GM13977 (cell line): ENCODE measurements around the gene CHD5.

Experiments
- DNase-seq: peaks from one replicate; pipeline ENCODE4 v3.0.0; 2012; ENCODE audit warnings: low spot score
- CTCF ChIP-seq: IDR thresholded peaks from 2 replicates; pipeline ENCODE4 v1.5.1; 2012; ENCODE audit warnings: mild to moderate bottlenecking, control low read depth; ENCODE audit not compliant: insufficient read depth; ENCODE audit errors: extremely low read depth, missing control alignments
- in situ Hi-C: fragments of 300-500 bp; cut with MboI; formaldehyde crosslinking; loops from one replicate; pipeline ENCODE4 v1.12.0; 2022; ENCODE audit warnings: low sequenced_read_pairs, low pct_unique_long_range_greater_than_20kb, mixed read lengths, inconsistent platforms; ENCODE audit not compliant: unreplicated experiment

Gene CHD5

GRCh38 chr1:6197746-6198427 is 17.8 kb upstream of the CHD5 start:
- no peak for TF ChIP-seq CTCF
- in situ Hi-C loops, result no loop called here
- no peak for DNase-seq

- no peak for DNase-seq
- TF ChIP-seq CTCF, result no peak
- in situ Hi-C loops, result no loop called here
Measured at GRCh38 chr1:6191968-6192367, 11.8 kb upstream of the CHD5 start.

GRCh38 chr1:6188466-6188865 is 8.3 kb upstream of the CHD5 start:
- no peak for TF ChIP-seq CTCF
- in situ Hi-C loops, result no loop called here
- no peak for DNase-seq

GRCh38 chr1:6185635-6186382 is 5.7 kb upstream of the CHD5 start:
- peak; percentile 53 for TF ChIP-seq CTCF

GRCh38 chr1:6185151-6185550 is 5.0 kb upstream of the CHD5 start:
- DNase-seq, result no peak
- in situ Hi-C loops, result no loop called here
- TF ChIP-seq CTCF, result no peak

More at GRCh38 chr1:6185635-6186382, 5.7 kb upstream of the CHD5 start:
- in situ Hi-C loops, result no loop called here
- DNase-seq, result no peak

- in situ Hi-C loops, result no loop called here
- no peak for TF ChIP-seq CTCF
- no peak for DNase-seq
Measured at GRCh38 chr1:6184083-6184783, 4.1 kb upstream of the CHD5 start.
